HFF-Myc (cell line): ENCODE measurements around the gene UROC1.

Source experiments
- DNase-seq: peaks from one replicate; pipeline ENCODE4 v3.0.0-alpha.2; 2011; ENCODE audit warnings: low read depth; ENCODE audit errors: extremely low read depth
- H3K4me3 ChIP-seq: replicated peaks from 2 replicates; pipeline ENCODE4 v1.5.1; 2011; ENCODE audit warnings: low read depth, mild to moderate bottlenecking, control low read depth, low read length
- TF ChIP-seq, protein P1 (sequence below): IDR thresholded peaks from 2 replicates; pipeline ENCODE4 v1.5.1; 2012; ENCODE audit warnings: mild to moderate bottlenecking, low read depth, low read length, control low read depth; ENCODE audit errors: missing control alignments

The UROC1 gene

DNA sequence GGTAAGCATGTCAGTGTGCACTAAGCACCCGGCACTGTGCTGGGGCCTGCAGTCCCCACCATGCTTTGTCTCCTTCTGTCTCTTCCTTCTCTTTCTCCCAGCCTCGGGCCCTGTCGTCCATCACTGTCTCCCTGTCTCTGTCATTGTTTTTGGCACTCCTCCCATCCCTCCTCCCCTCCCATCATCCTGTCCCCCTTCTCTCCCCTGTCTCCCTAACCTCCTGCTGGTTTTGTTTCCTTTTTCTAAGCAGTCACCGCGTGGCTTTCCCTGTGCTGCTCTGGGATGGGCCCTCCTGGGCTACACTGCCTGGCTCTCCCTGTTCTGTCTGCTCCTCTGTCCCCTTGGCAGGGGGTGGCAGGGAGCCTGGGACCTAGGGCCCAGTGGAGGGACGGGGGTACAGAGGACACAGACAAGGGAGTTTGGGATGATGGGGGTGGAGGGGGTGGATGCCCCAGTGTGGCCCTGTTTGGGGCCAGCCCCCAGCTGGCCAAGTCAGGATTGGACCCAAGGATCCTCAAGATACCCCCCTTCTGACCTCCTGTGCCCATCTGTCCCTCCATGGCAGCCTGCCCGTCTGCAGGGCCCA, 12.1 kb upstream of the UROC1 start:
- no peak overlapping the region for H3K4me3 ChIP-seq
- TF ChIP-seq, protein P1, sequence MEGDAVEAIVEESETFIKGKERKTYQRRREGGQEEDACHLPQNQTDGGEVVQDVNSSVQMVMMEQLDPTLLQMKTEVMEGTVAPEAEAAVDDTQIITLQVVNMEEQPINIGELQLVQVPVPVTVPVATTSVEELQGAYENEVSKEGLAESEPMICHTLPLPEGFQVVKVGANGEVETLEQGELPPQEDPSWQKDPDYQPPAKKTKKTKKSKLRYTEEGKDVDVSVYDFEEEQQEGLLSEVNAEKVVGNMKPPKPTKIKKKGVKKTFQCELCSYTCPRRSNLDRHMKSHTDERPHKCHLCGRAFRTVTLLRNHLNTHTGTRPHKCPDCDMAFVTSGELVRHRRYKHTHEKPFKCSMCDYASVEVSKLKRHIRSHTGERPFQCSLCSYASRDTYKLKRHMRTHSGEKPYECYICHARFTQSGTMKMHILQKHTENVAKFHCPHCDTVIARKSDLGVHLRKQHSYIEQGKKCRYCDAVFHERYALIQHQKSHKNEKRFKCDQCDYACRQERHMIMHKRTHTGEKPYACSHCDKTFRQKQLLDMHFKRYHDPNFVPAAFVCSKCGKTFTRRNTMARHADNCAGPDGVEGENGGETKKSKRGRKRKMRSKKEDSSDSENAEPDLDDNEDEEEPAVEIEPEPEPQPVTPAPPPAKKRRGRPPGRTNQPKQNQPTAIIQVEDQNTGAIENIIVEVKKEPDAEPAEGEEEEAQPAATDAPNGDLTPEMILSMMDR: no peak
- DNase-seq: no peak

DNA sequence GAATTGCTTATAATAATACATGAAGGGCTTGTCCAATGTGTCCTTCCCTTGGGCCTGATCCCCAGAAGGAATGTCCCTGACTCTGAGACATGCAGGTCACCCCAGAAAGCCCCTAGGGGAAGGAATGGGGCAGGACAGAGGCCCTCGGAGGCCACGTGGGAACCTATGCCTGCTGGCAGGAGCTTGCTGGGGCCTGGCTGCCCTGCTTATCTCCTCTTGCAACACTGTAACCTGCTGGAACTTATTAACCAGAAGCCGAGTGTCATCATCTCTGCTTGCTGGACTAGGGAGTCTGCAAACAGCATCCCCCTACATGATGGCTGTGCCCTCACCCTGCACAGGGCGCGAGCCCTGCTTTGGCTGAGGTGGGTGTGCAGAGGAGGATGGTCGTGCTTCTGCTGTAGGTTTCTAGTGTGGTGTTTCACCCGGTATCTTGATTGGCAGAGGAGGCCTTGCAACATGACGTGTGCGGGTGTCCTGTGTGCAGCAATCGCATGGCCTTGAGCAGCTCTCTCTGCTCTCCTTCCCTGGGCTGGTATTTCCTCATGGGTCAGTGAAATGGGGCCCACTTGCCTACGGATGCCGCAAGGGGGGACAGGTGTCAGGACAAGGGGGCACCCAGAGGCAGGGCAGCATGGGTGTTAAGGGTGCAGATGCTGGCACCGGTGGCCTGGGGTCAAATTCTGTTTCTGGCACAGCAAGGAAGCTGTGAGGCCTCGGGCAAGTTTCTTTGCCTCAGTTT, 11.4 kb upstream of the UROC1 start:
- TF ChIP-seq, protein P1: no peak
- no peak for DNase-seq

DNA sequence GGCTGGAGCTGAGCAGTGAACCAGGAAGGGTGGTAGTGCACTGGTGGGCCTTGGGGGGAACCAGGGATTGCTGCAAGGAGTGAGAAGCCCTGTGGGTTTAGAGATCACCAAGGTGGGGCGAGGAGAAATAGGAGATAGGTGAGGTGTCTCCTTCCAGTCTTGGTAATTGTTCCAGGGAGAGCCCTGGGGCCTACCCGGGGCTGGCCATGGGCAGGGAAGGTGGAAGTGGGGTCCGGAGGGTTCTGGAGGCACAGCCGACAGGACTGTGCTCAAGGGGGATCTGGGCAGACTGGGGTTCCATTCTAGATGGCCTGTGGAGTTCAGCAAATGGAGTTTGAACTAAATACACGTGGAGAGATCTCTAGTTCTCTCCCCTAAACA, 10.8 kb upstream of the UROC1 start:
- DNase-seq: no peak
- H3K4me3 ChIP-seq: no peak overlapping the region
- TF ChIP-seq, protein P1: no peak

More for the DNA sequence above, 11.4 kb upstream of the UROC1 start:
- no peak overlapping the region for H3K4me3 ChIP-seq

DNA sequence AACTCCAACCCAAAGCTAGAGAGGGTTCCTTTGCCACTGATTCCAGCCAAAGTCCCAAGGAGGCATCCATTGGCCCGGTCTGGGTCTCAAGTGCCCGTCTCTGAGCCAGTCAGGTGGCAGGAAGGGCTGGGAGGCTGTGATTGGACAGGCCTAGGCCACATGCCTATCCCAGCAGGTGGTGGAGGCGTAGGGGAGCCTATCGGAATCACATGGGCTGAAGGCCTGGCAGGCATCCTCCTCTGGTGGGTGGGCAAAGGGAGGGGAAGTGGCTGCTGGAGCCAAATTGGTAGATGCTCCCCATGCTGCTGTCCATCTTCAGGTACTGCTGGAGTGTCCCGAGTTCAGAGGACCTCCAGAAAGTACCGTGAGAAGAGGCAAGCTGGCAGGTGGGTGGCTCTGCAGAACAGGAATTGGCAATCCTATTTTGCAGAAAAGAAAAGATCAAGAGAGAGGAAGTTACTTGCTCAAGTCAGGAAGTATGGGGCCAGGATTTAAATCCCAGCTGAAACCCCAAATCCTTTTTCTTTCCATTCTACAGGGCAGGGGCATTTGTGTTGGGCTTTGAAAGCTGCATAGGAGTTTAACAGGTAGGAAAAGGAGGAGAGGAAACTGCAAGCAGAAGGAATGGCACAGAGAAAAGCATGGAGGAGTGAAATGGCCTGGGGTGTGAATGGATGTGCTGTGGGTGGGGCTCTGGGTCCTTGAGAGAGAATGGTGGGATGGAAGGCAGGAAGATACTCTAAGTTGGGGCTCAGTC, 10.1 kb upstream of the UROC1 start:
- TF ChIP-seq, protein P1: no peak
- DNase-seq: no peak
- H3K4me3 ChIP-seq: no peak overlapping the region

DNA sequence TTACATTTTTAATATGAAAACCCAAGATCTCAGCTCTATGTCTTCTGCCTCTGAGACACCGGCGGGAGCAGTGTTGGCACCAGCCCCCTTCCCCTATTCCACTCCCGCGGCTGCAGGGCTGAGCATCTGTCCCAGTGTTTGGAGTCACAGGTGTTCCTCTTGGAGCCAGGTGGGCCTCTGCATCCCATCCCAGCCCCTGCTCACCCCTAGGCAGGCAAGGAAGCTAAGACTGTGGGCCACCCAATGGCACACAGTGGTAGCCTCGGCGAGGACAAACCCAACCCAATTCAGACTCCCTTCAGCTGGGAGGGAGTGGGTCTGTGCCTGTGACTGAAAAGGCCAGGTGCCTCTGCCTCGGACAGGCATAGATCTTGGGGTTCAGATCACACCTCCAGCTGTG, 9.4 kb upstream of the UROC1 start:
- TF ChIP-seq, protein P1: no peak
- no peak for DNase-seq
- no peak overlapping the region for H3K4me3 ChIP-seq

DNA sequence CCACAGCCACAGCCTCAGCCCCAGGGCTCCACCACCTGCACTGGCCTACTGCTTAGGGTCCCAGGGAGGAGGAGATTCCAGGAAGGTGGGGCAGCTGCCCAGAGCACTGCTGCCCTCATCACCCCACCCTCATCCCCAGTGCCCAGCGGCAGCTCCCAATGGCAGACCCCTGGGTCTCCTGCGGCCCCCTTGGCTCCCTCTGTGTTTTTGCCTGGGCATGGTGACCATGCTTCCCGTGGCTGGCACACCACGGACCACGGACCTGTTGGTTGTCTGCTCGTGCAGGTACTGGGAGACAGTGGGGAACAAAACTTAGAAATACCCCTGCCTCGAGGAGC, 9.1 kb upstream of the UROC1 start:
- TF ChIP-seq, protein P1: no peak
- DNase-seq: no peak
- no peak overlapping the region for H3K4me3 ChIP-seq
